ENCODE measurements around the gene PPP2R3C.
"Not testable (repeated sequence)": the region's sequence is repeated elsewhere in the genome, so short reads cannot be mapped to it uniquely, and the experiment has no call there.

PPP2R3C gene

GRCh38 chr14:35121887-35122695 lies at the start of gene PPP2R3C, which contains the start of gene PRORP:
TSS of gene PPP2R3C (minus strand) at chr14:35121990. CDS start at chr14:35121959, 31 bp downstream.
TSS of gene PRORP (plus strand) at chr14:35122552. CDS start at chr14:35123246, 694 bp downstream.
- no peaks in the 10 kb centered on the region for H3K9me3 ChIP-seq (ENCODE audit: insufficient read depth, low read depth, low read length)
- H3K36me3 ChIP-seq (ENCODE audit: insufficient read depth, low read depth, low read length) = peaks cover 7% of the 10 kb centered on the region; the same call in 1 of the 2 replicates
- peak within 1 kb of the TSS; percentile 79 for H3K4me3 ChIP-seq (ENCODE audit: low read length)
- no peaks in the 10 kb centered on the region for H3K27me3 ChIP-seq (ENCODE audit: insufficient read depth, low read length)
- peak within 1 kb of the TSS; percentile 47 for H3K27ac ChIP-seq (ENCODE audit: low read length)
- peaks cover 7% of the 10 kb centered on the region; the same call in 1 of the 2 replicates for H3K4me1 ChIP-seq (ENCODE audit: insufficient read depth, low read length)
- H3K9ac ChIP-seq (ENCODE audit: low read depth, low read length) = peak within 1 kb of the TSS; percentile 93

GRCh38 chr14:35167496-35167895 lies 45.7 kb upstream of the PPP2R3C start:
- Histone ChIP-seq H3K27ac (ENCODE audit: low read length) (no peak overlapping the region), H3K9ac (ENCODE audit: low read depth, low read length) (no peak overlapping the region), H3K9me3 (ENCODE audit: insufficient read depth, low read depth, low read length) (no peaks in the 10 kb centered on the region), H3K36me3 (ENCODE audit: insufficient read depth, low read depth, low read length) (no peaks in the 10 kb centered on the region), H3K4me3 (ENCODE audit: low read length) (no peak overlapping the region), H3K4me1 (ENCODE audit: insufficient read depth, low read length) (no peaks in the 10 kb centered on the region), H3K27me3 (ENCODE audit: insufficient read depth, low read length) (no peaks in the 10 kb centered on the region)

- Histone ChIP-seq H3K27ac (ENCODE audit: low read length) (no peak overlapping the region), H3K4me1 (ENCODE audit: insufficient read depth, low read length) (no peaks in the 10 kb centered on the region), H3K27me3 (ENCODE audit: insufficient read depth, low read length) (no peaks in the 10 kb centered on the region), H3K9me3 (ENCODE audit: insufficient read depth, low read depth, low read length) (no peaks in the 10 kb centered on the region), H3K9ac (ENCODE audit: low read depth, low read length) (no peak overlapping the region), H3K36me3 (ENCODE audit: insufficient read depth, low read depth, low read length) (peaks cover 3% of the 10 kb centered on the region), H3K4me3 (ENCODE audit: low read length) (no peak overlapping the region)
These were observed 43.1 kb upstream of the PPP2R3C start for GRCh38 chr14:35164849-35165248.

GRCh38 chr14:35163384-35163783 lies 41.6 kb upstream of the PPP2R3C start:
- Histone ChIP-seq H3K27ac (ENCODE audit: low read length) (no peak overlapping the region), H3K9me3 (ENCODE audit: insufficient read depth, low read depth, low read length) (no peaks in the 10 kb centered on the region), H3K4me3 (ENCODE audit: low read length) (no peak overlapping the region), H3K9ac (ENCODE audit: low read depth, low read length) (no peak overlapping the region), H3K4me1 (ENCODE audit: insufficient read depth, low read length) (no peaks in the 10 kb centered on the region), H3K27me3 (ENCODE audit: insufficient read depth, low read length) (no peaks in the 10 kb centered on the region), H3K36me3 (ENCODE audit: insufficient read depth, low read depth, low read length) (peaks cover 9% of the 10 kb centered on the region)

GRCh38 chr14:35161231-35161630 lies 39.4 kb upstream of the PPP2R3C start:
- H3K4me3 ChIP-seq (ENCODE audit: low read length) = no peak overlapping the region
- H3K27ac ChIP-seq (ENCODE audit: low read length) = no peak overlapping the region
- no peaks in the 10 kb centered on the region for H3K9me3 ChIP-seq (ENCODE audit: insufficient read depth, low read depth, low read length)
- H3K27me3 ChIP-seq (ENCODE audit: insufficient read depth, low read length) = no peaks in the 10 kb centered on the region
- H3K36me3 ChIP-seq (ENCODE audit: insufficient read depth, low read depth, low read length) = peaks cover 9% of the 10 kb centered on the region
- H3K4me1 ChIP-seq (ENCODE audit: insufficient read depth, low read length) = no peaks in the 10 kb centered on the region; the same call in 1 of the 2 replicates
- no peak overlapping the region for H3K9ac ChIP-seq (ENCODE audit: low read depth, low read length)

- Histone ChIP-seq H3K4me3 (ENCODE audit: low read length) (no peak overlapping the region), H3K4me1 (ENCODE audit: insufficient read depth, low read length) (no peaks in the 10 kb centered on the region; the same call in 1 of the 2 replicates), H3K9me3 (ENCODE audit: insufficient read depth, low read depth, low read length) (no peaks in the 10 kb centered on the region), H3K27ac (ENCODE audit: low read length) (no peak overlapping the region), H3K36me3 (ENCODE audit: insufficient read depth, low read depth, low read length) (peaks cover 9% of the 10 kb centered on the region), H3K27me3 (ENCODE audit: insufficient read depth, low read length) (no peaks in the 10 kb centered on the region), H3K9ac (ENCODE audit: low read depth, low read length) (no peak overlapping the region)
These were observed 38.1 kb upstream of the PPP2R3C start for GRCh38 chr14:35159742-35160409.

GRCh38 chr14:35158951-35159653 lies 37.3 kb upstream of the PPP2R3C start:
- H3K9ac ChIP-seq (ENCODE audit: low read depth, low read length) = no peak overlapping the region
- no peaks in the 10 kb centered on the region for H3K27me3 ChIP-seq (ENCODE audit: insufficient read depth, low read length)
- no peaks in the 10 kb centered on the region for H3K9me3 ChIP-seq (ENCODE audit: insufficient read depth, low read depth, low read length)
- peaks cover 9% of the 10 kb centered on the region for H3K36me3 ChIP-seq (ENCODE audit: insufficient read depth, low read depth, low read length)
- no peaks in the 10 kb centered on the region; the same call in 1 of the 2 replicates for H3K4me1 ChIP-seq (ENCODE audit: insufficient read depth, low read length)
- no peak overlapping the region for H3K27ac ChIP-seq (ENCODE audit: low read length)
- H3K4me3 ChIP-seq (ENCODE audit: low read length) = no peak overlapping the region

GRCh38 chr14:35158491-35158890 lies 36.7 kb upstream of the PPP2R3C start:
- no peak overlapping the region for H3K27ac ChIP-seq (ENCODE audit: low read length)
- no peak overlapping the region for H3K4me3 ChIP-seq (ENCODE audit: low read length)
- H3K9me3 ChIP-seq (ENCODE audit: insufficient read depth, low read depth, low read length) = no peaks in the 10 kb centered on the region
- H3K4me1 ChIP-seq (ENCODE audit: insufficient read depth, low read length) = no peaks in the 10 kb centered on the region; the same call in 1 of the 2 replicates
- no peak overlapping the region for H3K9ac ChIP-seq (ENCODE audit: low read depth, low read length)
- peaks cover 9% of the 10 kb centered on the region for H3K36me3 ChIP-seq (ENCODE audit: insufficient read depth, low read depth, low read length)
- no peaks in the 10 kb centered on the region for H3K27me3 ChIP-seq (ENCODE audit: insufficient read depth, low read length)

GRCh38 chr14:35155962-35156361 lies 34.2 kb upstream of the PPP2R3C start:
- peaks cover 9% of the 10 kb centered on the region for H3K36me3 ChIP-seq (ENCODE audit: insufficient read depth, low read depth, low read length)
- peak overlapping the region; percentile 34 for H3K27ac ChIP-seq (ENCODE audit: low read length)
- no peaks in the 10 kb centered on the region; the same call in 1 of the 2 replicates for H3K4me1 ChIP-seq (ENCODE audit: insufficient read depth, low read length)
- H3K4me3 ChIP-seq (ENCODE audit: low read length) = no peak overlapping the region
- peak overlapping the region; percentile 7; the same call in 1 of the 2 replicates for H3K9ac ChIP-seq (ENCODE audit: low read depth, low read length)
- H3K27me3 ChIP-seq (ENCODE audit: insufficient read depth, low read length) = no peaks in the 10 kb centered on the region
- H3K9me3 ChIP-seq (ENCODE audit: insufficient read depth, low read depth, low read length) = no peaks in the 10 kb centered on the region

- Histone ChIP-seq H3K27me3 (ENCODE audit: insufficient read depth, low read length) (no peaks in the 10 kb centered on the region), H3K9me3 (ENCODE audit: insufficient read depth, low read depth, low read length) (no peaks in the 10 kb centered on the region), H3K36me3 (ENCODE audit: insufficient read depth, low read depth, low read length) (no peaks in the 10 kb centered on the region), H3K27ac (ENCODE audit: low read length) (no peak overlapping the region), H3K9ac (ENCODE audit: low read depth, low read length) (no peak overlapping the region), H3K4me3 (ENCODE audit: low read length) (no peak overlapping the region), H3K4me1 (ENCODE audit: insufficient read depth, low read length) (no peaks in the 10 kb centered on the region; the same call in 1 of the 2 replicates)
These were observed 32.2 kb upstream of the PPP2R3C start for GRCh38 chr14:35154016-35154415.

- H3K4me3 ChIP-seq (ENCODE audit: low read length); H3K27ac ChIP-seq (ENCODE audit: low read length); H3K27me3 ChIP-seq (ENCODE audit: insufficient read depth, low read length); H3K9me3 ChIP-seq (ENCODE audit: insufficient read depth, low read depth, low read length); H3K36me3 ChIP-seq (ENCODE audit: insufficient read depth, low read depth, low read length); H3K9ac ChIP-seq (ENCODE audit: low read depth, low read length); H3K4me1 ChIP-seq (ENCODE audit: insufficient read depth, low read length): not testable (repeated sequence)
These were observed 30.7 kb upstream of the PPP2R3C start for GRCh38 chr14:35152531-35152930.
